Kidney (tissue), 14 donors: ENCODE data around the gene DNAH17. TPM values are rescaled to one million over a fixed set of nuclear protein-coding genes. Genes with fewer than 3 reads are reported as not detected.

Experiments
- DNase-seq, 5 donors: peaks; one replicate each; pipeline ENCODE4 v3.0.0-alpha.2; 2013 to 2020
- FAIRE-seq: peaks from 2 replicates; lab custom pipeline; 2012; peaks lifted over from hg19 to GRCh38; lab: Jason Lieb, UNC
- H3K27ac ChIP-seq, 2 donors: one replicate each; pipeline ENCODE4 v1.7.0; 2013; ENCODE audit warnings: low read depth in 2 of 2, low read length in 2 of 2, inconsistent platforms in 1 of 2
- H3K27me3 ChIP-seq: one replicate; pipeline ENCODE4 v1.7.1; 2013; ENCODE audit warnings: low read length, inconsistent platforms; ENCODE audit not compliant: control insufficient read depth, insufficient read depth
- H3K36me3 ChIP-seq, 3 donors: one replicate each; pipeline versions ENCODE4 v1.7.0 to v1.7.1; 2013; ENCODE audit warnings: low read length in 3 of 3, control low read depth in 1 of 3, inconsistent platforms in 1 of 3; ENCODE audit not compliant: insufficient read depth in 3 of 3, control insufficient read depth in 2 of 3
- H3K4me1 ChIP-seq, 3 donors: one replicate each; pipeline versions ENCODE4 v1.7.0 to v1.7.1; 2013; ENCODE audit warnings: low read length in 3 of 3, inconsistent platforms in 1 of 3, low read depth in 1 of 3; ENCODE audit not compliant: control insufficient read depth in 2 of 3, insufficient read depth in 2 of 3
- H3K4me3 ChIP-seq, 3 donors: one replicate each; pipeline versions ENCODE4 v1.7.0 to v1.8.1; 2013; ENCODE audit warnings: low read length in 3 of 3, control low read depth in 1 of 3, inconsistent platforms in 1 of 3
- H3K9ac ChIP-seq, 3 donors: one replicate each; pipeline versions ENCODE4 v1.7.0 to v1.7.1; 2013; ENCODE audit warnings: low read length in 3 of 3, control low read depth in 1 of 3, inconsistent platforms in 1 of 3
- H3K9me3 ChIP-seq, 3 donors: one replicate each; pipeline versions ENCODE4 v1.7.0 to v1.7.1; 2013; ENCODE audit warnings: low read length in 3 of 3, control low read depth in 1 of 3, inconsistent platforms in 1 of 3; ENCODE audit not compliant: control insufficient read depth in 2 of 3, insufficient read depth in 1 of 3
- CTCF ChIP-seq: IDR thresholded peaks from 3 replicates; pipeline ENCODE4 v1.5.1; 2012; ENCODE audit warnings: mild to moderate bottlenecking, moderate library complexity, borderline replicate concordance; ENCODE audit not compliant: insufficient read depth; ENCODE audit errors: extremely low read depth
- intact Hi-C: fragments of 100-400 bp; cut with DNase I; formaldehyde crosslinking; loops from one replicate; pipeline ENCODE4 v1.11.1; 2022
- polyA plus RNA-seq: library from polyadenylated mRNA; stranded (reverse); fragments of 350-450 nt; fragmentation: Illumina TruSeq; extraction: RNeasy Lipid Tissue Mini Kit (QIAGEN cat#74804); gene quantifications from one replicate; pipeline ENCODE4 v1.2.3, GENCODE V29; 2014; ENCODE audit warnings: low read depth, low replicate concordance; ENCODE audit not compliant: insufficient read depth
- total RNA-seq: library from RNA; stranded (reverse); fragmentation: NEBNext Ultra II Directional; extraction: Animal tissue kit (Norgen Biotek cat#: 25700); gene quantifications from one replicate; pipeline ENCODE4 v1.2.1, GENCODE V29; 2021
- donor health status: control.
- donor health status: control.
- donor health status: control.
- donor health status: control.
- donor health status: control.
- donor health status: DM: yes; HTN: yes; CAD: no.
- donor health status: Normal renal cell carcinoma (clear cell type).

DNAH17 gene
- total and polyA plus RNA-seq, 2 donors from 2014 or later: 0.09 to 0.17 TPM

GRCh38 chr17:78374189-78374588, 203.0 kb downstream of the DNAH17 start:
- no peak for FAIRE-seq
- Histone ChIP-seq H3K27ac (no peak overlapping the region), H3K9me3 (no peaks in the 10 kb centered on the region), H3K27me3 (no peaks in the 10 kb centered on the region), H3K4me3 (no peak overlapping the region), H3K9ac (no peak overlapping the region), H3K36me3 (no peaks in the 10 kb centered on the region), H3K4me1 (peaks cover 0 to 6% (median 2%) of the 10 kb centered on the region in 3 donors)
- intact Hi-C loops: no loop called here
- DNase-seq: no peak
- TF ChIP-seq CTCF: no peak

Other genes starting within 250 kb of the DNAH17 start
- 110 TPM for gene SOCS3, start 217.3 kb downstream of the DNAH17 start, total RNA-seq
- 31.2 TPM for gene SOCS3, start 217.3 kb downstream of the DNAH17 start, polyA plus RNA-seq
- gene PGS1, start 198.7 kb downstream of the DNAH17 start, total RNA-seq: 65.4 TPM
- 15.6 TPM for gene PGS1, start 198.7 kb downstream of the DNAH17 start, polyA plus RNA-seq
- 59.7 TPM for gene CYTH1, start 204.9 kb upstream of the DNAH17 start, total RNA-seq
- 25.3 TPM for gene CYTH1, start 204.9 kb upstream of the DNAH17 start, polyA plus RNA-seq